Measurements from ENCODE around the gene KATNAL2. TPM values are rescaled to one million over a fixed set of nuclear protein-coding genes. Genes with fewer than 3 reads are reported as not detected.
A peak's percentile ranks its signal among the peaks of the same experiment; 100 is the strongest.

The KATNAL2 gene
- total RNA-seq, 1 donor from 2014 or later, result 39.9 TPM

- H3K27ac Mint-ChIP-seq, result peak overlapping the region; percentile 96
- H3K27me3 Mint-ChIP-seq (ENCODE audit: insufficient read depth, low read depth), result peaks cover 4% of the 10 kb centered on the region
- H4K20me1 ChIP-seq (ENCODE audit: low read depth), result peaks cover 8% of the 10 kb centered on the region
- H3K36me3 ChIP-seq, result peaks cover 7% of the 10 kb centered on the region
- H3K4me1 ChIP-seq, result peaks cover 14% of the 10 kb centered on the region
- peaks cover 12% of the 10 kb centered on the region for H3K36me3 Mint-ChIP-seq
- TF ChIP-seq EZH2 (IDR thresholded peaks at IDR 0.05) (no peak), CTCF (IDR thresholded peaks at IDR 0.05) (no peak), EZH2phosphoT487 (IDR thresholded peaks at IDR 0.05) (peak; percentile 25)
- H3K9me3 ChIP-seq (ENCODE audit: low read depth), result no peaks in the 10 kb centered on the region
- no peaks in the 10 kb centered on the region for H3K27me3 ChIP-seq
- H3K4me2 ChIP-seq, result peak overlapping the region; percentile 92
- H3K4me3 Mint-ChIP-seq, result peak overlapping the region; percentile 95
- H3K4me3 ChIP-seq, result peak overlapping the region; percentile 75
- peak overlapping the region; percentile 76 for H3K9ac ChIP-seq
- H3K79me2 ChIP-seq (ENCODE audit: low read depth), result peaks cover 41% of the 10 kb centered on the region
- no peaks in the 10 kb centered on the region for H3K9me3 Mint-ChIP-seq
- peak; percentile 18 for DNase-seq (ENCODE audit: low spot score)
- peaks cover 41% of the 10 kb centered on the region for H3F3A ChIP-seq (ENCODE audit: low read depth)
- peaks cover 23% of the 10 kb centered on the region for H3K4me1 Mint-ChIP-seq
- H2AFZ ChIP-seq (replicated peaks), result peak overlapping the region; percentile 86
- H3K27ac ChIP-seq, result peak overlapping the region; percentile 87
Observed at GRCh38 chr18:47150824-47151366, 233.5 kb downstream of the KATNAL2 start.

- no peak overlapping the region for H3K27ac Mint-ChIP-seq
- H3F3A ChIP-seq (ENCODE audit: low read depth), result peaks cover 46% of the 10 kb centered on the region
- DNase-seq (ENCODE audit: low spot score), result no peak
- peak overlapping the region; percentile 95 for H3K4me3 Mint-ChIP-seq
- H3K36me3 ChIP-seq, result peaks cover 7% of the 10 kb centered on the region
- peaks cover 23% of the 10 kb centered on the region for H3K4me1 Mint-ChIP-seq
- H4K20me1 ChIP-seq (ENCODE audit: low read depth), result peaks cover 3% of the 10 kb centered on the region
- peak overlapping the region; percentile 76 for H3K9ac ChIP-seq
- H3K9me3 Mint-ChIP-seq, result no peaks in the 10 kb centered on the region
- H3K4me3 ChIP-seq, result peak overlapping the region; percentile 75
- H3K79me2 ChIP-seq (ENCODE audit: low read depth), result peaks cover 41% of the 10 kb centered on the region
- no peaks in the 10 kb centered on the region for H3K9me3 ChIP-seq (ENCODE audit: low read depth)
- peaks cover 4% of the 10 kb centered on the region for H3K27me3 Mint-ChIP-seq (ENCODE audit: insufficient read depth, low read depth)
- no peak overlapping the region for H3K27ac ChIP-seq
- H3K27me3 ChIP-seq, result no peaks in the 10 kb centered on the region
- TF ChIP-seq EZH2 (IDR thresholded peaks at IDR 0.05) (no peak), EZH2phosphoT487 (IDR thresholded peaks at IDR 0.05) (no peak), CTCF (IDR thresholded peaks at IDR 0.05) (no peak)
- peaks cover 14% of the 10 kb centered on the region for H3K4me1 ChIP-seq
- peak overlapping the region; percentile 86 for H2AFZ ChIP-seq (replicated peaks)
- H3K4me2 ChIP-seq, result peak overlapping the region; percentile 92
- H3K36me3 Mint-ChIP-seq, result peaks cover 10% of the 10 kb centered on the region
Observed at GRCh38 chr18:47151439-47151838, 234.0 kb downstream of the KATNAL2 start.

Small RNAs within 50 kb of the gene (small RNA-seq; reads per million reads assigned to genes)
- not detected for gene AC012254.4

Other genes starting within 250 kb of the KATNAL2 start
- 0.03 and 0.04 TPM in 2 replicates for gene ST8SIA5, start 160.5 kb upstream of the KATNAL2 start, total RNA-seq (ENCODE audit: low replicate concordance)
- gene PIAS2, start 95 bp upstream of the KATNAL2 start, total RNA-seq (ENCODE audit: low replicate concordance), result 26.4 and 39.4 TPM in 2 replicates
- gene ELOA2, start 118.0 kb downstream of the KATNAL2 start, total RNA-seq (ENCODE audit: low replicate concordance), result not detected in 2 replicates
- 54.4 and 85.0 TPM in 2 replicates for gene HDHD2, start 232.9 kb downstream of the KATNAL2 start, total RNA-seq (ENCODE audit: low replicate concordance)

Data from neural progenitor cell (in vitro differentiated cells).